Loucy (cell line): ENCODE data around the gene PGBD5.

Experiments
- H2AFZ ChIP-seq: fragments of 200-600 bp; sonication (generic); 2 replicates; pipeline ENCODE4 v1.6.0; 2016; ENCODE audit warnings: antibody characterized with exemption, mild to moderate bottlenecking, low read length, moderate library complexity
- H3F3A ChIP-seq: fragments of 200-600 bp; 2 replicates; pipeline ENCODE4 v1.6.0; 2016; ENCODE audit warnings: antibody characterized with exemption, low read depth, mild to moderate bottlenecking
- H3K27me3 ChIP-seq: fragments of 200-600 bp; sonication (generic); 2 replicates; pipeline ENCODE4 v1.6.1; 2014; ENCODE audit warnings: low read length, mild to moderate bottlenecking; ENCODE audit not compliant: insufficient read depth, poor library complexity, severe bottlenecking
- H3K36me3 ChIP-seq: fragments of 200-600 bp; sonication (generic); 2 replicates; pipeline ENCODE4 v1.6.1; 2016; ENCODE audit warnings: low read length; ENCODE audit not compliant: insufficient read depth
- H3K4me1 ChIP-seq: fragments of 200-600 bp; sonication (generic); 2 replicates; pipeline ENCODE4 v1.5.1; 2014; ENCODE audit warnings: low read length, mild to moderate bottlenecking; ENCODE audit not compliant: insufficient read depth, poor library complexity, severe bottlenecking
- H3K4me2 ChIP-seq: fragments of 200-600 bp; sonication (generic); 2 replicates; pipeline ENCODE4 v1.6.0; 2014; ENCODE audit warnings: antibody characterized with exemption, low read length, low read depth, mild to moderate bottlenecking; ENCODE audit not compliant: poor library complexity, severe bottlenecking
- H3K4me3 ChIP-seq: fragments of 200-600 bp; sonication (generic); 2 replicates; pipeline ENCODE4 v1.5.1; 2014; ENCODE audit warnings: low read length, mild to moderate bottlenecking, mixed read lengths; ENCODE audit not compliant: poor library complexity, severe bottlenecking
- H3K79me2 ChIP-seq: fragments of 200-600 bp; sonication (generic); 2 replicates; pipeline ENCODE4 v1.6.1; 2014; ENCODE audit warnings: low read length; ENCODE audit not compliant: insufficient read depth
- H3K9ac ChIP-seq: fragments of 200-600 bp; sonication (generic); 2 replicates; pipeline ENCODE4 v1.6.0; 2014; ENCODE audit warnings: mild to moderate bottlenecking, low read depth, low read length, moderate library complexity; ENCODE audit not compliant: poor library complexity, severe bottlenecking
- H3K9me2 ChIP-seq: fragments of 200-600 bp; sonication (generic); replicated peaks from 2 replicates; pipeline ENCODE4 v1.6.1; 2016; ENCODE audit warnings: low read depth, low read length, mixed read lengths
- H3K9me3 ChIP-seq: fragments of 200-600 bp; sonication (generic); 2 replicates; pipeline ENCODE4 v1.6.1; 2014; ENCODE audit warnings: mild to moderate bottlenecking, antibody characterized with exemption, low read length, low read depth; ENCODE audit not compliant: insufficient read depth
- H4K20me1 ChIP-seq: fragments of 200-600 bp; sonication (generic); 2 replicates; pipeline ENCODE4 v1.6.0; 2014; ENCODE audit warnings: antibody characterized with exemption, low read length, mild to moderate bottlenecking; ENCODE audit not compliant: insufficient read depth, poor library complexity, severe bottlenecking
- CTCF ChIP-seq: fragments of 200-600 bp; sonication (generic); conservative IDR thresholded peaks from 2 replicates; pipeline ENCODE4 v1.5.1; 2014; ENCODE audit warnings: mild to moderate bottlenecking, antibody characterized with exemption, low read length
- EZH2phosphoT487 ChIP-seq: fragments of 200-600 bp; IDR thresholded peaks from 2 replicates; pipeline ENCODE4 v1.6.1; 2018; ENCODE audit warnings: antibody characterized with exemption, mild to moderate bottlenecking, moderate library complexity, borderline replicate concordance

The PGBD5 gene

GRCh38 chr1:230354005-230354404 lies 72.1 kb downstream of the PGBD5 start:
- Histone ChIP-seq H3K9ac (no peak overlapping the region), H3K79me2 (no peaks in the 10 kb centered on the region), H3K4me1 (no peaks in the 10 kb centered on the region), H3K9me2 (no peaks in the 10 kb centered on the region), H4K20me1 (no peaks in the 10 kb centered on the region), H3K4me3 (no peak overlapping the region), H3K27me3 (no peaks in the 10 kb centered on the region), H3K36me3 (no peaks in the 10 kb centered on the region), H2AFZ (no peak overlapping the region), H3K9me3 (no peaks in the 10 kb centered on the region), H3K4me2 (no peak overlapping the region), H3F3A (no peaks in the 10 kb centered on the region)
- TF ChIP-seq CTCF (no peak), EZH2phosphoT487 (no peak)

- no peaks in the 10 kb centered on the region for H3K4me1 ChIP-seq
- no peaks in the 10 kb centered on the region for H3K79me2 ChIP-seq
- no peaks in the 10 kb centered on the region for H3K9me2 ChIP-seq
- H3K4me3 ChIP-seq, result no peak overlapping the region
- no peaks in the 10 kb centered on the region for H3K27me3 ChIP-seq
- no peak overlapping the region for H2AFZ ChIP-seq
- H4K20me1 ChIP-seq, result no peaks in the 10 kb centered on the region
- no peak overlapping the region for H3K4me2 ChIP-seq
- H3F3A ChIP-seq, result no peaks in the 10 kb centered on the region
- H3K9me3 ChIP-seq, result no peaks in the 10 kb centered on the region
- H3K9ac ChIP-seq, result no peak overlapping the region
- no peaks in the 10 kb centered on the region for H3K36me3 ChIP-seq
- TF ChIP-seq EZH2phosphoT487, result no peak
- TF ChIP-seq CTCF, result no peak
Measured at GRCh38 chr1:230352537-230352936, 73.6 kb downstream of the PGBD5 start.

- Histone ChIP-seq H2AFZ (no peak overlapping the region), H3K9ac (no peak overlapping the region), H3K4me3 (no peak overlapping the region), H3K9me3 (no peaks in the 10 kb centered on the region), H3K4me1 (no peaks in the 10 kb centered on the region), H3K79me2 (no peaks in the 10 kb centered on the region), H3F3A (no peaks in the 10 kb centered on the region), H3K4me2 (no peak overlapping the region), H3K27me3 (no peaks in the 10 kb centered on the region), H3K9me2 (no peaks in the 10 kb centered on the region), H4K20me1 (no peaks in the 10 kb centered on the region), H3K36me3 (no peaks in the 10 kb centered on the region)
- TF ChIP-seq CTCF, result no peak
- TF ChIP-seq EZH2phosphoT487, result no peak
Measured at GRCh38 chr1:230351983-230352382, 74.1 kb downstream of the PGBD5 start.
